Uterus (tissue), 2 donors: ENCODE results near the gene DUSP14.
"Not testable (repeated sequence)": the region's sequence is repeated elsewhere in the genome, so short reads cannot be mapped to it uniquely, and the experiment has no call there.

Experiments used
- POLR2A ChIP-seq, 2 donors: fragments of 450-650 bp; IDR thresholded peaks; one replicate each; pipeline ENCODE4 v1.6.1; 2016; ENCODE audit warnings: antibody characterized with exemption in 2 of 2, mild to moderate bottlenecking in 1 of 2, moderate library complexity in 1 of 2
- TF ChIP-seq, protein P1 (sequence below), 4 experiments: fragments of 200-600 bp in 2 of 4; fragments of 450-650 bp in 2 of 4; sonication (generic) in 2 of 4; IDR thresholded peaks; one replicate each; pipeline ENCODE4 v1.5.1; 2016 to 2019; ENCODE audit warnings: antibody characterized with exemption in 4 of 4, mild to moderate bottlenecking in 2 of 4, moderate library complexity in 1 of 4

GRCh38 chr17:37457801-37458200 is 31.9 kb upstream of the DUSP14 start:
- TF ChIP-seq, protein P1, sequence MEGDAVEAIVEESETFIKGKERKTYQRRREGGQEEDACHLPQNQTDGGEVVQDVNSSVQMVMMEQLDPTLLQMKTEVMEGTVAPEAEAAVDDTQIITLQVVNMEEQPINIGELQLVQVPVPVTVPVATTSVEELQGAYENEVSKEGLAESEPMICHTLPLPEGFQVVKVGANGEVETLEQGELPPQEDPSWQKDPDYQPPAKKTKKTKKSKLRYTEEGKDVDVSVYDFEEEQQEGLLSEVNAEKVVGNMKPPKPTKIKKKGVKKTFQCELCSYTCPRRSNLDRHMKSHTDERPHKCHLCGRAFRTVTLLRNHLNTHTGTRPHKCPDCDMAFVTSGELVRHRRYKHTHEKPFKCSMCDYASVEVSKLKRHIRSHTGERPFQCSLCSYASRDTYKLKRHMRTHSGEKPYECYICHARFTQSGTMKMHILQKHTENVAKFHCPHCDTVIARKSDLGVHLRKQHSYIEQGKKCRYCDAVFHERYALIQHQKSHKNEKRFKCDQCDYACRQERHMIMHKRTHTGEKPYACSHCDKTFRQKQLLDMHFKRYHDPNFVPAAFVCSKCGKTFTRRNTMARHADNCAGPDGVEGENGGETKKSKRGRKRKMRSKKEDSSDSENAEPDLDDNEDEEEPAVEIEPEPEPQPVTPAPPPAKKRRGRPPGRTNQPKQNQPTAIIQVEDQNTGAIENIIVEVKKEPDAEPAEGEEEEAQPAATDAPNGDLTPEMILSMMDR (IDR thresholded peaks at IDR 0.05): not testable (repeated sequence)
- not testable (repeated sequence) for TF ChIP-seq POLR2A (IDR thresholded peaks at IDR 0.05)
